GM12864 (cell line): ENCODE results near the gene PSMD11.
"Not testable (repeated sequence)": the region's sequence is repeated elsewhere in the genome, so short reads cannot be mapped to it uniquely, and the experiment has no call there.

Experiments
- DNase-seq: peaks from one replicate; pipeline ENCODE4 v3.0.0-alpha.2; 2011; ENCODE audit warnings: low read depth
- H3K4me3 ChIP-seq: 2 replicates; pipeline ENCODE4 v1.5.1; 2011; ENCODE audit warnings: mild to moderate bottlenecking, low read depth, low read length, control low read depth
- CTCF ChIP-seq: IDR thresholded peaks from 2 replicates; pipeline ENCODE4 v1.5.1; 2011; ENCODE audit warnings: low read depth, mild to moderate bottlenecking, moderate library complexity, low read length, control low read depth, inconsistent platforms; ENCODE audit errors: missing control alignments

PSMD11 gene

GRCh38 chr17:32523827-32524552 is 79.7 kb downstream of the PSMD11 start:
- no peak for TF ChIP-seq CTCF
- peak overlapping the region; percentile 37; the same call in 1 of the 2 replicates for H3K4me3 ChIP-seq
- peak; percentile 89 for DNase-seq

GRCh38 chr17:32524553-32524880 is 80.2 kb downstream of the PSMD11 start:
- not testable (repeated sequence) for H3K4me3 ChIP-seq, DNase-seq

- DNase-seq, result no peak
- H3K4me3 ChIP-seq, result no peak overlapping the region
- TF ChIP-seq CTCF, result no peak
Measured at GRCh38 chr17:32525122-32525521, 80.8 kb downstream of the PSMD11 start.

GRCh38 chr17:32527146-32527545 is 82.8 kb downstream of the PSMD11 start:
- no peak for DNase-seq
- TF ChIP-seq CTCF, result no peak
- no peak overlapping the region for H3K4me3 ChIP-seq

GRCh38 chr17:32528825-32529224 is 84.5 kb downstream of the PSMD11 start:
- no peak for TF ChIP-seq CTCF
- no peak for DNase-seq
- H3K4me3 ChIP-seq, result no peak overlapping the region

- no peak overlapping the region for H3K4me3 ChIP-seq
- DNase-seq, result no peak
- TF ChIP-seq CTCF, result no peak
Measured at GRCh38 chr17:32529604-32530003, 85.3 kb downstream of the PSMD11 start.
